HTR-8/SVneo (cell line): ENCODE measurements around the gene UBB.

Experiments used
- DNase-seq: peaks from one replicate; pipeline ENCODE4 v3.0.0; 2011; ENCODE audit warnings: low spot score, mixed read lengths; ENCODE audit not compliant: insufficient read length
- FAIRE-seq: peaks from 2 replicates; lab custom pipeline; 2011; peaks lifted over from hg19 to GRCh38; lab: Jason Lieb, UNC

The UBB gene

GRCh38 chr17:16380640-16381495, at the start of gene UBB:
Gene UBB (plus strand): TSS chr17:16381091. CDS start chr17:16381908, 817 bp downstream.
- DNase-seq (peak; percentile 99), FAIRE-seq (peak; percentile 93)

GRCh38 chr17:16338391-16338790, 42.5 kb upstream of the UBB start:
- no peak for FAIRE-seq

GRCh38 chr17:16339402-16339801, 41.5 kb upstream of the UBB start:
- DNase-seq (no peak), FAIRE-seq (no peak)

More at GRCh38 chr17:16338391-16338790, 42.5 kb upstream of the UBB start:
- no peak for DNase-seq

- no peak for FAIRE-seq
- no peak for DNase-seq
Measured at GRCh38 chr17:16339959-16340358, 40.9 kb upstream of the UBB start.

- DNase-seq: no peak
- peak; percentile 40 for FAIRE-seq
Measured at GRCh38 chr17:16342979-16343378, 37.9 kb upstream of the UBB start.

- DNase-seq (no peak), FAIRE-seq (no peak)
Measured at GRCh38 chr17:16343569-16343968, 37.3 kb upstream of the UBB start.

GRCh38 chr17:16345565-16345964, 35.3 kb upstream of the UBB start:
- peak; percentile 48 for FAIRE-seq
- no peak for DNase-seq

GRCh38 chr17:16346721-16347271, 34.1 kb upstream of the UBB start:
- DNase-seq: no peak
- FAIRE-seq: no peak

GRCh38 chr17:16348586-16348985, 32.3 kb upstream of the UBB start:
- no peak for FAIRE-seq
- DNase-seq: no peak

- no peak for FAIRE-seq
- DNase-seq: no peak
Measured at GRCh38 chr17:16349431-16349830, 31.5 kb upstream of the UBB start.

GRCh38 chr17:16351831-16352230, 29.1 kb upstream of the UBB start:
- DNase-seq (peak; percentile 37), FAIRE-seq (peak; percentile 77)

GRCh38 chr17:16352303-16352666, 28.6 kb upstream of the UBB start:
- DNase-seq (peak; percentile 66), FAIRE-seq (no peak)

- peak; percentile 61 for DNase-seq
- FAIRE-seq: peak; percentile 71
Measured at GRCh38 chr17:16352667-16353316, 28.1 kb upstream of the UBB start.

GRCh38 chr17:16353317-16354174, 27.3 kb upstream of the UBB start, which contains the start of gene CENPV:
Gene CENPV (minus strand): TSS chr17:16353469. CDS start chr17:16353436, 33 bp downstream.
- FAIRE-seq: peak; percentile 89
- DNase-seq: peak; percentile 77

GRCh38 chr17:16354585-16354984, 26.3 kb upstream of the UBB start:
- FAIRE-seq (no peak), DNase-seq (no peak)

GRCh38 chr17:16358394-16358793, 22.5 kb upstream of the UBB start:
- DNase-seq (no peak), FAIRE-seq (no peak)

GRCh38 chr17:16361874-16362273, 19.0 kb upstream of the UBB start:
- no peak for DNase-seq

GRCh38 chr17:16363749-16364536, 16.9 kb upstream of the UBB start:
- DNase-seq: peak; percentile 81
- peak; percentile 83 for FAIRE-seq

More at GRCh38 chr17:16361874-16362273, 19.0 kb upstream of the UBB start:
- FAIRE-seq: no peak

- FAIRE-seq: no peak
- no peak for DNase-seq
Measured at GRCh38 chr17:16364625-16365024, 16.3 kb upstream of the UBB start.
